GM18508 (cell line): ENCODE results near the gene IL3.

Experiments
- ATAC-seq: cut with Tn5 transposase; IDR thresholded peaks from one replicate; pipeline ENCODE4 v1.9.1; 2021; ENCODE audit warnings: moderate number of reproducible peaks; ENCODE audit not compliant: insufficient read depth, unreplicated experiment

Gene IL3

GRCh38 chr5:132070460-132071337 is 10.2 kb downstream of the IL3 start:
- no peak for ATAC-seq

GRCh38 chr5:132071338-132071707 is 10.9 kb downstream of the IL3 start:
- ATAC-seq, result no peak

- ATAC-seq, result no peak
Measured at GRCh38 chr5:132072070-132072469, 11.6 kb downstream of the IL3 start.

GRCh38 chr5:132072528-132072927 is 12.1 kb downstream of the IL3 start:
- ATAC-seq, result no peak

- no peak for ATAC-seq
Measured at GRCh38 chr5:132073231-132074013, 13.0 kb downstream of the IL3 start, which contains the start of gene CSF2. CSF2 (plus strand) TSS chr5:132073789; CDS start chr5:132073824, 35 bp downstream.

- ATAC-seq, result no peak
Measured at GRCh38 chr5:132074091-132074771, 13.8 kb downstream of the IL3 start.

GRCh38 chr5:132074772-132075718 is 14.6 kb downstream of the IL3 start:
- ATAC-seq, result no peak

GRCh38 chr5:132075719-132076077 is 15.2 kb downstream of the IL3 start:
- no peak for ATAC-seq

- ATAC-seq, result no peak
Measured at GRCh38 chr5:132076202-132076830, 15.9 kb downstream of the IL3 start.

- ATAC-seq, result no peak
Measured at GRCh38 chr5:132076983-132077382, 16.5 kb downstream of the IL3 start.

GRCh38 chr5:132079081-132079480 is 18.6 kb downstream of the IL3 start:
- no peak for ATAC-seq

- ATAC-seq, result no peak
Measured at GRCh38 chr5:132079619-132080018, 19.2 kb downstream of the IL3 start.

GRCh38 chr5:132080595-132080994 is 20.1 kb downstream of the IL3 start:
- no peak for ATAC-seq

- no peak for ATAC-seq
Measured at GRCh38 chr5:132081458-132081857, 21.0 kb downstream of the IL3 start.

- no peak for ATAC-seq
Measured at GRCh38 chr5:132082329-132083023, 22.0 kb downstream of the IL3 start.

- no peak for ATAC-seq
Measured at GRCh38 chr5:132083071-132083678, 22.7 kb downstream of the IL3 start.

GRCh38 chr5:132085686-132086085 is 25.2 kb downstream of the IL3 start:
- no peak for ATAC-seq

GRCh38 chr5:132086277-132086794 is 25.9 kb downstream of the IL3 start:
- no peak for ATAC-seq
